Measurements from ENCODE around the gene CHRM5. TPM values are rescaled to one million over a fixed set of nuclear protein-coding genes. Genes with fewer than 3 reads are reported as not detected.

Gene CHRM5
- total RNA-seq, 2 donors from 2014 or later: not detected

DNA sequence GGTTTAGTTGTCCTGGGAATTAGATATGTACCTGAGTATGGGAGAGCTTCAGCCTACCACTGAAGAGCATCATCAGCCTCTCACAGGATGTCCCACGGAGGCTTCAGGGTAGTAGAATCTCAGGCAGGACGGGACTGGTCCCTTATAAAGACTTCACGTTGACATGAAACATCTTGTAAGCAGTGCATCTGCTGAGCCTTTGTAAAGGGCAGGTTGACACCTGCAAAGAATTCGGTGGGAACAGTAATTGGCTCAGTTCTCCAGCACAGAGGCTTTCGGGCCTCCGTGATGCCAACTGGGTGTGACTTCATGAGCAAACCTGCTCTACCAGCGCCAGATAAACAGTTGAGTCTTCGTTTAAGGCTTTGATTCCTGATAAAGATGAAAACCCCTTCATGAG lies 97.6 kb downstream of the CHRM5 start:
- Histone ChIP-seq H3K4me1 (ENCODE audit: control insufficient read depth, insufficient read depth, low read length) (no peaks in the 10 kb centered on the region), H3K4me3 (ENCODE audit: low read length) (no peak overlapping the region), H3K9me3 (ENCODE audit: control insufficient read depth, low read length) (no peaks in the 10 kb centered on the region), H3K36me3 (ENCODE audit: control insufficient read depth, insufficient read depth, low read length) (no peaks in the 10 kb centered on the region), H3K27ac (ENCODE audit: low read depth, low read length) (no peak overlapping the region), H3K9ac (ENCODE audit: extremely low read depth, low read length, poor library complexity, severe bottlenecking) (no peak overlapping the region), H3K27me3 (ENCODE audit: control insufficient read depth, insufficient read depth, low read length, poor library complexity, severe bottlenecking) (no peaks in the 10 kb centered on the region)
- Mint-ChIP-seq H3K9me3 (no peaks in the 10 kb centered on the region), H3K4me3 (no peak overlapping the region), H3K27me3 (ENCODE audit: insufficient read depth) (peaks cover 3% of the 10 kb centered on the region), H3K27ac (no peak overlapping the region), H3K4me1 (no peaks in the 10 kb centered on the region), H3K36me3 (ENCODE audit: low read depth) (no peaks in the 10 kb centered on the region)
- no peak for DNase-seq
- 88 to 93% methylated on average over 8 of the region's 8 CpGs for WGBS, 2 experiments (ENCODE audit: insufficient coverage in 1 of 2, insufficient read length in 1 of 2)
- TF ChIP-seq CTCF (conservative IDR thresholded peaks at IDR 0.05): no peak

DNA sequence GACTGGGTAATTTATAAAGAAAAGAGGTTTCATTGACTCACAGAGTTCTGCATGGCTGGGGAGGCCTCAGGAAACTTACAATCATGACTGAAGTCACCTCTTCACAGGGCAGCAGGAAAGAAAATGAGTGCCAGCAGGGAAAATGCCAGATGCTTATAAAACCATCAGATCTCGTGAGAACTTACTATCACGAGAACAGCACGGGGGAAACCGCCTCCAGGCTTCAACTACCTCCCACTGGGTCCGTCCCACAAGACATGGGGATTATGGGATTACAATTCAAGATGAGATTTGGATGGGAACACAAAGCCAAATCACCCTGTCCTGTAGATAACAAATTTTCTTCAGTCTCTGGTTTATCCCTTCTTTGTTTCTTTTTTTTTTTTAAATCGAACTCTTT lies 101.7 kb downstream of the CHRM5 start:
- H3K27ac Mint-ChIP-seq: no peak overlapping the region
- no peak for DNase-seq
- no peaks in the 10 kb centered on the region for H3K36me3 ChIP-seq (ENCODE audit: control insufficient read depth, insufficient read depth, low read length)
- H3K4me1 Mint-ChIP-seq: no peaks in the 10 kb centered on the region
- no peaks in the 10 kb centered on the region for H3K4me1 ChIP-seq (ENCODE audit: control insufficient read depth, insufficient read depth, low read length)
- H3K9me3 ChIP-seq (ENCODE audit: control insufficient read depth, low read length): no peaks in the 10 kb centered on the region
- 81 to 88% methylated on average over 5 of the region's 6 CpGs for WGBS, 2 experiments (ENCODE audit: insufficient coverage in 1 of 2, insufficient read length in 1 of 2)
- no peak overlapping the region for H3K27ac ChIP-seq (ENCODE audit: low read depth, low read length)
- H3K27me3 Mint-ChIP-seq (ENCODE audit: insufficient read depth): peaks cover 4% of the 10 kb centered on the region
- no peaks in the 10 kb centered on the region for H3K36me3 Mint-ChIP-seq (ENCODE audit: low read depth)
- no peak overlapping the region for H3K9ac ChIP-seq (ENCODE audit: extremely low read depth, low read length, poor library complexity, severe bottlenecking)
- no peak overlapping the region for H3K4me3 ChIP-seq (ENCODE audit: low read length)
- no peaks in the 10 kb centered on the region for H3K27me3 ChIP-seq (ENCODE audit: control insufficient read depth, insufficient read depth, low read length, poor library complexity, severe bottlenecking)
- TF ChIP-seq CTCF (conservative IDR thresholded peaks at IDR 0.05): no peak
- H3K4me3 Mint-ChIP-seq: no peak overlapping the region
- no peaks in the 10 kb centered on the region for H3K9me3 Mint-ChIP-seq

DNA sequence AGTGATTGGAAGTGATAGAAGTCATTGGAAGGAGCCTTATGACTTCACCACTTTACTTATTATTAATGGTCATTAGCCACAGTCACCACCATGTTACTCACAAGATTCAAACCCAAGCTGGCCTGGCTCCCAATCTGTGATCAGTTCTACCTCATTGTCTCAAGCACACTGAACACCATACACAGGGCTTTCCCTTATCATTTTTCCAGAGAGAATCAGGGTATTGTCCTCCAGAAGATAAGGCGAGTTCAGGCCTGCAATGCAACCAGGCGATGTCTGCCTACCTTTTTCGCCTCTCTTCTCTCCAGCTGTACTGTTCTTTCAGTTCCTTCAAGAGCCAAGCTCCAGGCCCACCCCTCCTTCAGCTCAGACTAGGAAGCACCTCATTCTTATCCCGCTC lies 108.5 kb downstream of the CHRM5 start:
- Mint-ChIP-seq H3K4me3 (no peak overlapping the region), H3K9me3 (no peaks in the 10 kb centered on the region), H3K27ac (no peak overlapping the region), H3K36me3 (ENCODE audit: low read depth) (no peaks in the 10 kb centered on the region), H3K4me1 (no peaks in the 10 kb centered on the region), H3K27me3 (ENCODE audit: insufficient read depth) (no peaks in the 10 kb centered on the region)
- 88 to 90% methylated on average over 4 of the region's 4 CpGs for WGBS, 2 experiments (ENCODE audit: insufficient coverage in 1 of 2, insufficient read length in 1 of 2)
- no peak for DNase-seq
- H3K27me3 ChIP-seq (ENCODE audit: control insufficient read depth, insufficient read depth, low read length, poor library complexity, severe bottlenecking): no peaks in the 10 kb centered on the region
- TF ChIP-seq CTCF (conservative IDR thresholded peaks at IDR 0.05): no peak
- no peaks in the 10 kb centered on the region for H3K36me3 ChIP-seq (ENCODE audit: control insufficient read depth, insufficient read depth, low read length)
- no peaks in the 10 kb centered on the region for H3K4me1 ChIP-seq (ENCODE audit: control insufficient read depth, insufficient read depth, low read length)
- no peak overlapping the region for H3K4me3 ChIP-seq (ENCODE audit: low read length)
- H3K27ac ChIP-seq (ENCODE audit: low read depth, low read length): no peak overlapping the region
- H3K9me3 ChIP-seq (ENCODE audit: control insufficient read depth, low read length): no peaks in the 10 kb centered on the region
- no peak overlapping the region for H3K9ac ChIP-seq (ENCODE audit: extremely low read depth, low read length, poor library complexity, severe bottlenecking)

Data from endodermal cell (in vitro differentiated cells).